AG04449 (cell line): Measurements from ENCODE around the gene GJB4.
"Not testable (repeated sequence)": the region's sequence is repeated elsewhere in the genome, so short reads cannot be mapped to it uniquely, and the experiment has no call there.

Experiments used
- CTCF ChIA-PET: fragments of 350-600 bp; formaldehyde crosslinking; extraction: SDS; loops from one replicate; lab custom pipeline; 2021; ENCODE audit warnings: antibody characterized with exemption; lab: Yijun Ruan, JAX
- POLR2A ChIA-PET: fragments of 400-600, 350-600 bp; formaldehyde crosslinking; extraction: SDS; loops from one replicate; lab custom pipeline; 2020; ENCODE audit warnings: antibody characterized with exemption, inconsistent platforms; lab: Yijun Ruan, JAX
- DNase-seq: peaks from one replicate; pipeline ENCODE4 v3.0.0-alpha.2; 2010; ENCODE audit warnings: low read depth, low spot score
- H3K4me3 ChIP-seq: 2 replicates; pipeline ENCODE4 v1.5.1; 2011; ENCODE audit warnings: low read depth, mild to moderate bottlenecking, control low read depth, low read length
- CTCF ChIP-seq: IDR thresholded peaks from one replicate; pipeline ENCODE4 v1.5.1; 2011; ENCODE audit warnings: mild to moderate bottlenecking, moderate library complexity, low read length, control low read depth, inconsistent platforms; ENCODE audit not compliant: insufficient read depth; ENCODE audit errors: missing control alignments

GJB4 gene

GRCh38 chr1:34770891-34771504, 11.5 kb downstream of the GJB4 start:
- DNase-seq = no peak
- ChIA-PET CTCF (interaction anchor here (0.8 to 2.3 kb wide), 3 partner anchors 16 to 28 kb away, joined by 3 to 8 read pairs (median 4); no protein-coding TSS in a partner anchor), POLR2A (no interaction called here)
- H3K4me3 ChIP-seq = no peak overlapping the region
- no peak for TF ChIP-seq CTCF

DNA sequence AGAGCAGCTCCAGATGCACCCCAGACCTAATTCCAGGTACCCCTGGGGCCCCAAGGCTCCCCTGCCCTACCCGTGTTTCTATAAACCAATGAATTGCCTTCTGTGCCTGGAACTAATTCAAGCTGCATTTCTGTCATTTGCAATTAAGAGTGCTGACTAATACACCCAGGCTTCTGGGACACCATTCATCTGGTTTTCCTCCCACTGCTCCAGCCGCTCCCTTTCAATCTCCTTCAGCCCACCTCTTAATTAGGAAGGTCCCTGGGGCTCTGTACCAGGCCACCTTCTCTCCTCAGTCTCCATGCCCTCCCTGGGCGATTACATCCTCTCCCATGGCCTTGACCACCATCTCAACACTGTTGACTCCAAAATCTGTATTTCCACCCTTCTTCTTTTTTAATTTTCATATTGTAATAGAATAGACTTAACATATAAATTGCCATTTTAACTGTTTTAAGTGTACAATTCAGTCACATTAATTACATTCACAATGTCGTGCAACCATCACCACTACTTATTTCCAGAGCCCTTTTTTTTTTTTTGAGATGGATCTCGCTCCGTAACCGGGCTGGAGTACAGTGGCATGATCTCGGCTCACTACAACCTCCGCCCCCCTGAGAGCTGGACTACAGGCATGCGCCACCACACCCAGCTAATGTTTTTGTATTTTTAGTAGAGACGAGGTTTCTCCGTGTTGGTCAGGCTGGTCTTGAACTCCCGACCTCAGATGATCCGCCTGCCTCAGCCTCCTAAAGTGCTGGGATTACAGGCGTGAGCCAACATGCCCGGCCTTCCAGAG, 12.2 kb downstream of the GJB4 start:
- no peak overlapping the region for H3K4me3 ChIP-seq
- DNase-seq = no peak
- POLR2A ChIA-PET = no interaction called here
- TF ChIP-seq CTCF = no peak
- CTCF ChIA-PET = interaction anchor here (0.8 to 2.3 kb wide), 3 partner anchors 15 to 29 kb away, joined by 3 to 8 read pairs (median 4); no protein-coding TSS in a partner anchor

- CTCF ChIA-PET = interaction anchor here (1.6 kb wide), 1 partner anchor 13 kb away, joined by 3 read pairs; no protein-coding TSS in a partner anchor
- H3K4me3 ChIP-seq, POLR2A ChIA-PET, DNase-seq: not testable (repeated sequence)
These were observed 13.6 kb downstream of the GJB4 start for GRCh38 chr1:34773114-34773513.

GRCh38 chr1:34774957-34775356, 15.4 kb downstream of the GJB4 start:
- no peak for TF ChIP-seq CTCF
- CTCF ChIA-PET = no interaction called here
- POLR2A ChIA-PET = no interaction called here

GRCh38 chr1:34776911-34777310, 17.4 kb downstream of the GJB4 start:
- no peak overlapping the region for H3K4me3 ChIP-seq
- POLR2A ChIA-PET = no interaction called here
- DNase-seq = no peak
- no peak for TF ChIP-seq CTCF
- CTCF ChIA-PET = interaction anchor here (1.8 kb wide), 1 partner anchor 10 kb away, joined by 8 read pairs; no protein-coding TSS in a partner anchor

More at GRCh38 chr1:34774957-34775356, 15.4 kb downstream of the GJB4 start:
- no peak overlapping the region for H3K4me3 ChIP-seq
- DNase-seq = no peak

DNA sequence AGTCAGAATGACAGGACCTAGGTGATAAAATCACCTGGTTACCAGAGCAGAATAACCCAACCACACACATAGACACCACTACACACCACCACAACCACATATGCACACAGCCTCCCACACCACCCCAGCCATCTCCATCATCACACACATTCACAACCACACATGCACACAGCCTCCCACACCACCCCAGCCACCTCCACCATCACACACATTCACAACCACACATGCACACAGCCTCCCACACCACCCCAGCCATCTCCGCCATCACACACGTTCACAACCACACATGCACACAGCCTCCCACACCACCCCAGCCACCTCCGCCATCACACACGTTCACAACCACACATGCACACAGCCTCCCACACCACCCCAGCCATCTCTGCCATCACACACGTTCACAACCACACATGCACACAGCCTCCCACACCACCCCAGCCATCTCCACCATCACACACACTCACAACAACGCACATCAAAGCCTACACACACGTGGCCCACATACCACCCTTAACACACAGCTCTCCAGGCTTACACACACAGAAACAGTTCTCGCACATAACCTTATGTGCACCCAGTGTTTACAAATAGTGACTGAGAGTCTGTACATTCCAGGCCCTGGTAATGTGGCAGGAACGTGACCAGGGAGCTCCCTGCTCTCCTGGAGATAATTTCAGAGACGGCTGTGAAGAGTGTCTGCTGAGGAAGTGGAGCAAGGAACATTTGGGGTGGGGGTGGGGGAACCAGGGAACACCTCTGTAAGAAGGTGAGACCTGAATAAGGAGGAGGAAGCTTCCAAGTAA, 18.2 kb downstream of the GJB4 start:
- POLR2A ChIA-PET = interaction anchor here (0.6 kb wide), 1 partner anchor 907 kb away, joined by 4 read pairs; no protein-coding TSS in a partner anchor
- DNase-seq = no peak
- CTCF ChIA-PET = interaction anchor here (1.2 to 2.1 kb wide), 3 partner anchors 11 to 75 kb away, joined by 3 to 10 read pairs (median 4); no protein-coding TSS in a partner anchor

More for the DNA sequence above, 18.2 kb downstream of the GJB4 start:
- no peak for TF ChIP-seq CTCF
- H3K4me3 ChIP-seq = no peak overlapping the region
